ENCODE results near the gene KDM7A. TPM values are rescaled to one million over a fixed set of nuclear protein-coding genes. Genes with fewer than 3 reads are reported as not detected.

The KDM7A gene
- total and polyA plus RNA-seq, 10 of the 15 experiments (the other 5 are each of a cell fraction or from before 2014, with no cell fraction given): 0.07 to 0.96 (median 0.74) TPM

- peak overlapping the region; percentile 93 for H3K4me2 ChIP-seq (ENCODE audit: control insufficient read depth, insufficient read depth)
- FAIRE-seq: no peak
- peaks cover 2% of the 10 kb centered on the region for H3K9me3 ChIP-seq (replicated peaks; ENCODE audit: control insufficient read depth, insufficient read depth, low read length)
- H4K20me1 ChIP-seq (ENCODE audit: control insufficient read depth, insufficient read depth): peaks cover 4% of the 10 kb centered on the region; the same call in 1 of the 2 replicates
- no peak for TF ChIP-seq RAD21 (IDR thresholded peaks at IDR 0.05; ENCODE audit: insufficient read depth, low read depth, low read length)
- TF ChIP-seq SPI1 (IDR thresholded peaks at IDR 0.05; ENCODE audit: borderline replicate concordance, insufficient read depth, low read depth, low read length): no peak
- no peak for TF ChIP-seq ZSCAN29 (IDR thresholded peaks at IDR 0.05)
- TF ChIP-seq GATAD2B (conservative IDR thresholded peaks at IDR 0.05; ENCODE audit: low read depth): no peak
- RAD21 ChIA-PET (ENCODE audit: unreplicated experiment): interaction anchor here (2.0 kb wide), 1 partner anchor 58 kb away, joined by 6 read pairs; no protein-coding TSS in a partner anchor
- H2AFZ ChIP-seq (ENCODE audit: control insufficient read depth, low read depth, low read length): no peak overlapping the region
- H3K79me2 ChIP-seq (ENCODE audit: control insufficient read depth, insufficient read depth, low read length): peaks cover 11% of the 10 kb centered on the region
- H3K4me1 ChIP-seq (ENCODE audit: control insufficient read depth, insufficient read depth, low read length): peaks cover 11% of the 10 kb centered on the region
- 97% methylated on average over 11 of the region's 11 CpGs for WGBS (ENCODE audit: insufficient coverage, insufficient replicate concordance, low lambda C conversion rate, missing lambda C conversion rate)
- H3K27ac ChIP-seq (ENCODE audit: control insufficient read depth, insufficient read depth): no peak overlapping the region
- SMC1A ChIA-PET (ENCODE audit: uncharacterized antibody, unreplicated experiment): no interaction called here
- no peak for DNase-seq (ENCODE audit: low read depth, low spot score)
- POLR2A ChIA-PET: interaction anchor here (0.6 to 1.3 kb wide), 2 partner anchors 21 to 115 kb away, joined by 3 to 5 read pairs; no protein-coding TSS in a partner anchor
- no peaks in the 10 kb centered on the region; a peak in 1 of 4 replicates for H3K27me3 ChIP-seq (replicated peaks in 1 of 2; ENCODE audit: control insufficient read depth in 2 of 2, insufficient read depth in 2 of 2, low read length in 1 of 2)
- H3K4me3 ChIP-seq: peak overlapping the region; percentile 74
- BruUV-seq (replicated peaks): TSS peak; percentile 40
- ATAC-seq: no peak
- H3K9ac ChIP-seq (ENCODE audit: control insufficient read depth, insufficient read depth, low read length): no peak overlapping the region
- intact Hi-C loops (cut with micrococcal nuclease; ENCODE audit: unreplicated experiment): no loop called here
- CTCF ChIA-PET: interaction anchor here (1.1 kb wide), 1 partner anchor 560 kb away, joined by 4 read pairs; no protein-coding TSS in a partner anchor
- in situ Hi-C loops (cut with MboI): no loop called here
- no peaks in the 10 kb centered on the region; a peak in 1 of 4 replicates for H3K36me3 ChIP-seq (ENCODE audit: control insufficient read depth in 2 of 2, insufficient read depth in 2 of 2, low read length in 1 of 2)
Measured at GRCh38 chr7:140060788-140061606, 115.8 kb downstream of the KDM7A start.

- in situ Hi-C loops (cut with MboI) (no loop called here), intact Hi-C loops (cut with micrococcal nuclease; ENCODE audit: unreplicated experiment) (no loop called here)
- H3K27me3 ChIP-seq (replicated peaks in 1 of 2; ENCODE audit: control insufficient read depth in 2 of 2, insufficient read depth in 2 of 2, low read length in 1 of 2): no peaks in the 10 kb centered on the region
- H3K79me2 ChIP-seq (ENCODE audit: control insufficient read depth, insufficient read depth, low read length): peaks cover 11% of the 10 kb centered on the region
- RAD21 ChIA-PET (ENCODE audit: unreplicated experiment): interaction anchor here (2.0 kb wide), 1 partner anchor 57 kb away, joined by 6 read pairs; no protein-coding TSS in a partner anchor
- ATAC-seq (peak; percentile 3; the same call in 1 of the 3 replicates), FAIRE-seq (peak; percentile 78), DNase-seq (ENCODE audit: low read depth, low spot score) (no peak)
- 56% methylated on average over 3 of the region's 3 CpGs for WGBS (ENCODE audit: insufficient coverage, insufficient replicate concordance, low lambda C conversion rate, missing lambda C conversion rate)
- H3K4me1 ChIP-seq (ENCODE audit: control insufficient read depth, insufficient read depth, low read length): peaks cover 11% of the 10 kb centered on the region
- H3K9me3 ChIP-seq (replicated peaks; ENCODE audit: control insufficient read depth, insufficient read depth, low read length): no peaks in the 10 kb centered on the region; the same call in 2 of the 3 replicates
- H2AFZ ChIP-seq (ENCODE audit: control insufficient read depth, low read depth, low read length): no peak overlapping the region
- no peaks in the 10 kb centered on the region; a peak in 1 of 4 replicates for H3K36me3 ChIP-seq (ENCODE audit: control insufficient read depth in 2 of 2, insufficient read depth in 2 of 2, low read length in 1 of 2)
- no TSS peak for BruUV-seq (replicated peaks)
- SMC1A ChIA-PET (ENCODE audit: uncharacterized antibody, unreplicated experiment): interaction anchor here (0.6 kb wide), 1 partner anchor 27 kb away, joined by 4 read pairs; no protein-coding TSS in a partner anchor
- H3K4me3 ChIP-seq: peak overlapping the region; percentile 74; the same call in 1 of the 2 replicates
- H3K9ac ChIP-seq (ENCODE audit: control insufficient read depth, insufficient read depth, low read length): no peak overlapping the region
- H3K27ac ChIP-seq (ENCODE audit: control insufficient read depth, insufficient read depth): no peak overlapping the region
- POLR2A ChIA-PET: interaction anchor here (0.6 kb wide), 1 partner anchor 102 kb away, joined by 4 read pairs; no protein-coding TSS in a partner anchor
- TF ChIP-seq YY1 (IDR thresholded peaks at IDR 0.05; ENCODE audit: low read depth, low read length) (0 out of 2 replicates have a peak, but pooled peaks have one; percentile 14), STAT3 (IDR thresholded peaks at IDR 0.05; ENCODE audit: low read depth, low read length) (no peak), RUNX3 (IDR thresholded peaks at IDR 0.05; ENCODE audit: low read length) (peak; percentile 63)
- H4K20me1 ChIP-seq (ENCODE audit: control insufficient read depth, insufficient read depth): peaks cover 4% of the 10 kb centered on the region; the same call in 1 of the 2 replicates
- CTCF ChIA-PET: interaction anchor here (1.1 kb wide), 1 partner anchor 559 kb away, joined by 4 read pairs; no protein-coding TSS in a partner anchor
- H3K4me2 ChIP-seq (ENCODE audit: control insufficient read depth, insufficient read depth): peak overlapping the region; percentile 93
Measured at GRCh38 chr7:140060243-140060630, 116.5 kb downstream of the KDM7A start.

Measured in GM12878 (cell line).